GM12891 (cell line): ENCODE results near the gene PNPLA3.

Source experiments
- PAX5 ChIP-seq: IDR thresholded peaks from 2 replicates; pipeline ENCODE4 v1.6.1; 2011; ENCODE audit warnings: low read length, moderate library complexity, mild to moderate bottlenecking; ENCODE audit not compliant: insufficient read depth, severe bottlenecking
- POLR2A ChIP-seq: IDR thresholded peaks from 2 replicates; pipeline ENCODE4 v1.6.1; 2011; ENCODE audit warnings: low read depth, low read length, control low read depth
- POLR2AphosphoS5 ChIP-seq: IDR thresholded peaks from 2 replicates; pipeline ENCODE4 v1.6.1; 2011; ENCODE audit warnings: low read depth, low read length, control low read depth
- POU2F2 ChIP-seq: IDR thresholded peaks from 2 replicates; pipeline ENCODE4 v1.6.1; 2011; ENCODE audit warnings: low read depth, mild to moderate bottlenecking, control low read depth, low read length, moderate library complexity
- SPI1 ChIP-seq: IDR thresholded peaks from 2 replicates; pipeline ENCODE4 v1.6.1; 2011; ENCODE audit warnings: low read depth, low read length, control low read depth
- TAF1 ChIP-seq: IDR thresholded peaks from 2 replicates; pipeline ENCODE4 v1.6.1; 2011; ENCODE audit warnings: low read depth, low read length, control low read depth

GRCh38 chr22:43890901-43891331, 32.7 kb upstream of the PNPLA3 start:
- no peak for TF ChIP-seq POLR2A
- no peak for TF ChIP-seq SPI1
- TF ChIP-seq TAF1: no peak
- no peak for TF ChIP-seq POLR2AphosphoS5
- no peak for TF ChIP-seq PAX5
- TF ChIP-seq POU2F2: no peak
